D341Med (cell line): ENCODE measurements around the gene UMODL1.

Experiments used
- DNase-seq: peaks from one replicate; pipeline ENCODE4 v3.0.0; 2012; ENCODE audit warnings: low spot score

The UMODL1 gene

DNA sequence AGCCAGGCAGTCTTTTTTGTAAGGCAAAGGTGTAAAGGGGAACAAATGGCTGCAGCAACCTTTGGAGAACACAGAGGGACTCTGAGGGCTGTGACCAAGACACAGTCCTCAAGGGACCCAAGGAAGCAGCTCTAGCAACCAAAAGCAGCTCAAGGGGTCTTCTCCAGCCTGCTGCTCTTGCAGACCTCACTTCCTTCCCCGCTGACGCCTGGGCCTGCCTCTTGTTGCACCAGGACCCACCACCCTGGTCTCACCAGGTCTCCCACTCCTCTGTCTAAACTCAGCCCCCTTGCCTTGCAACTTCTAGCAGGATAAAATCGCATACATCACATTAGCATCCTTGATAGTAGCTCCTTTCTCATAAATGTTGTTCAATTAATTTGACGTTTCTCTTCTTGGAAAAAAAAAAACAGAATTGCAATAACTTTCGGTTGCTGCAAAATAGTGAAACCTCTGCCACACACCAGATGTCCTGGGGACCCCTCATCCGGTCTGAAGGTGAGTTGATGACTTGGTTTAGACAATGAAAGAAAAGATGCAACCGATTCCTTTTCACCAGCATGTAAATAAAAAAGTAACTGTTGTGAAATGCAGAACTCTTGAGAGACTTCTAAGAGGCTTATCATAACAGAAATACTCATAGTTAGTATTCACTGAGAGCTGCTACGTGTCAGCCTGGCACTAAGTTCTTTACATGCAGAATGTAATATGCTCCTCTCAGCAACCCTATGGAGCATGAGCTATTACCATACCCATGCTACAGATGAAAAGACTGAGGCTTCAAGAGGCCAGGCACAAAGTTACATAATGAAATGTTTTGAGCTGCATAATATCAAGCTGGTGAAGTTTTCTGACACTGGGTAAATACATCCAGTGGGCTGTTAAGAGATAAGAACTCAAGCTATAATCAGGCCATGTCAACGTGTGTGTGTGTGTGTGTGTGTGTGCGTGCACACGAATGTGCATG lies 58.5 kb downstream of the UMODL1 start:
- DNase-seq: no peak

DNA sequence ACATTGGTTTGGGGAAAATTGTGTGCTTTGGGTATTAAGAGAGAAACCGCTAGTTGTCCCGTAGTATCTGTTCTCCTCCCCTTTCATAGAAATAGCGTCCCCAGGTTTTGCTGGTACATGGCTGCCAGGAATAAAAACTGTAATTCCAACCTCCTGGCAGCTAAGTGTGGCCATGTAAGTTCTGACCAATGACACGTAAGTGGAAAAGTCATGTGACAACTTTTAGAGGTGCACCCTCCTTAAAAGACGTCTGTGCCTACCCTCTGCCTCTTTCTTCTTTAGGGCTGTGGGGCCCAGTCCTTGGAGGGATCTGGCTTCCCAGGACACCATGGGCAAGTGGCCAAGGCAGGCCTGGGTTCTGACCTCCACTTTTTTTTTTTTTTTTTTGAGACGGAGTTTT lies 59.3 kb downstream of the UMODL1 start:
- DNase-seq: no peak

DNA sequence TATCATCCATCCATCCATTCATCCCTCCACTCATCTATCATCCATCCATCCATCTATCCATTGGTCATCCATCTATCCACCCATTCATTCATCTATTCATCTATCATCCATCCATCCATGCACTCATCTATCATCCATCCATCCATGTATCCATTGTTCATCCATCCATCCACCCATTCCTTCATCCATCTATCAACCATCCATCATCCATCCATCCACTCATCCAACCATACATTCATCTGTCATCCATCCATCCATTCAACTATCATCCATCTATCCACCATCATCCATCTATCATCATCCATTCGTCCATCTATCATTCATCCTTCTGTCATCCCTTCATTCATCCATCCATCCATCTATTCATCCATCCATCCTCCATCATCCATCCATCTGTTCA lies 61.1 kb downstream of the UMODL1 start:
- DNase-seq: no peak

DNA sequence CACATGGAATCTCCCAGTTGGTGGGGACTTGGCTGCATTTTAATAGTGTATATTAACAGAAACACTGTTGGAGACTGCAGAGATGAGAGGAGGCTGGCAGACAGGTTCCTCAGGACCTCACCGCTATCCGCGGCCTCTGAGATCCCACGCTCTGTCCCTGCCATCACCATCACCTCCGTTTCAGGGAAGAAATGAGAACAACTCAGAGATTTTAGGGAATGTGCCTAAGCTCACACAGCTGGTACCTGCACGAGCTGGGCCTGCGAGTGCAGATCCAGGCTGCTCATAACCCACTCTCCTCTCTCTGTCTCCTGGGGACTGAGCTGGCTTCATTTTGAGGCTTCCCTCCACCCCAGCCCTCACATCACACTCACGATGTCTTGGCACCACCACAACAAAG lies 62.0 kb downstream of the UMODL1 start:
- no peak for DNase-seq

DNA sequence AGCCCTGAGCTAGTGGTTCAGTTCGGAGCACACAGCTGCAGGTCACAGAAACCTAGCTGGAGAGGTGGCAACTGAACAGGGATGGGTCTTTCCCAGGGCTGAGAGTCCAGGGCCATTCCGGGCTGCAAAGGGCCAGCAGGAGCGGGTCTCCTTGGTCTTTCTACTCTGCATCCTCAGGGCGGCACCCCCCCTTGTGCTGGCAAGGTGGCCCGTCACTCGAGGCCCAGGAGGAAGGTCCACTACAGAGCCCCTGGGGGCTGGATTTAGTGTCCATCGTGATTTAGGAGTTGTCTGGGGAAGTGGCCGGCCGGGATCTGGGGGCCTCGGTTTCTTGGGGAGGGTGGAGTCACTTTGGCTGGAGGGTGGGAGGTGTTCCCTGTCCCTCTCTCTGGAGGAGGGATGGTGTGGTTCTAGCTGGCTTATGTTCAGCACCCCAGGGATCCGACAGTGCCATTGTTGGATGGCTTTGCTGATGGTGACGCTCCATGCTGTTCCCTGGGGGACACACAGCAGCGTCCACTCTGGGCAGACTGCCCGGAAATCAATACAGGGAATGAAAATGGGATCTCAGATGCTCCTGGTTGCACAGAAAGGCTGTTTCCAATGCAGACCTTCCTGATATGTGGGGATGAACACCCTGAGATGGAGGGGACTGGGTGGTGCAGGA lies 64.4 kb downstream of the UMODL1 start:
- no peak for DNase-seq

DNA sequence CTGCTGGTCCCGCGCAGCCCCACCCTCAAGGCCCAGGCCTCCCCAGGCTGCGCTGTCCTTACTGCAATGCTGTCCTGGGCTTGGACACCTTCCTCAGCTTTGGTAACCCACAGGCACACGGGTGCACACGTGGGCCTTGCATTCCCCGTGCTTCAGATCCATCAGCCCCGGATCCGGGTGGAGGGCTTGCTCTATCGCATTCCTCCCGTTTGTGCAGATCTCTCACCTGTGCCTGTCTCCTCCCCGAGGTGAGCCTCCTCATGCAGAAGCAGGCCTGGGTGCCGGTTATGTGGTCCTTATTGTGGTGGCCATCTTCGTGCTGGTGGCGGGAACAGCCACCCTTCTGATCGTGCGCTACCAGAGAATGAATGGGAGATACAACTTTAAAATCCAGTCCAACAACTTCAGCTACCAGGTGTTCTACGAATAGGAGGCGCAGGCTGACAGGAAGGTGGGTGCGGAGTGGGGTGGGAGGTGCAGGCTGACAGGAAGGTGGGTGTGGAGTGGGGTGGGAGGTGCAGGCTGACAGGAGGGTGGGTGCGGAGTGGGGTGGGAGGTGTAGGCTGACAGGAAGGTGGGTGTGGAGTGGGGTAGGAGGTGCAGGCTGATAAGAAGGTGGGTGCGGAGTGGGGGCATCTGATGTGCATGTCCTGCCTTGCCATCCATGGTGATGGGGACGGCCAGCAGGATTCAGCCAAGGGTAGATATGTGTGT lies 66.2 kb downstream of the UMODL1 start:
- no peak for DNase-seq

DNA sequence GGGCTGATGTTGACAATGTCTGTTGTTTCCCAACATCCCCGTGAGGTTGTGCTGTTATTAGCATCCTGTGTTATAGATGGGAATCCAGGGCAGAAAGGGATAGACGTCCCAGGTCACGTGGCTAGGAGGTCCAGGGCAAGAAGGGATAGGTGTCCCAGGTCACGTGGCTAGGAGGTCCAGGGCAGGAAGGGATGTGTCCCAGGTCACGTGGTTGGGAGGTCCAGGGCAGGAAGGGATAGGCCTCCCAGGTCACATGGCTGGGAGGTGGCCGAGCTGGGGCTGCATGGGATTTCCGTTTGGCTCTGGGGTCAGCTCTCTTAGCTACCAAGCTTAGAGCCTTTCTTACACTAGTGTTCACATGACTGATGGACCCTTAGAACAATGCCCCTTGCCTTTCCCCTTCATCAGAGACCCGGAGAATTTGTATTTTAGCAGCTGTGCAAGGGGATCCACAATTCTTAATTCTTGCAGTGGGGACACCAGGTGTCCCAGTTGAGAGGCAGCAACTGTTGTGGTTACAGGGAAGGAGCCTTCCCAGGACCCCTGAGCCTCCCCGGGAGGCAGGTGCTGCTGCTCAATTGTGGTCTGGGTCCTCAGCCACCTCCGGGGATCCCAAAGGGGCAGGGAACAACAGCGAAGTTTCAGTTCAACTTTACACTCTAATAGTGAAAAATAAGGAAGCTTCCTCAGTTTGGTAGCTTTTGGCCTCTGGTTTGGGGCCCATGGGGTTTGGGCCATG lies 69.2 kb downstream of the UMODL1 start:
- DNase-seq: no peak

DNA sequence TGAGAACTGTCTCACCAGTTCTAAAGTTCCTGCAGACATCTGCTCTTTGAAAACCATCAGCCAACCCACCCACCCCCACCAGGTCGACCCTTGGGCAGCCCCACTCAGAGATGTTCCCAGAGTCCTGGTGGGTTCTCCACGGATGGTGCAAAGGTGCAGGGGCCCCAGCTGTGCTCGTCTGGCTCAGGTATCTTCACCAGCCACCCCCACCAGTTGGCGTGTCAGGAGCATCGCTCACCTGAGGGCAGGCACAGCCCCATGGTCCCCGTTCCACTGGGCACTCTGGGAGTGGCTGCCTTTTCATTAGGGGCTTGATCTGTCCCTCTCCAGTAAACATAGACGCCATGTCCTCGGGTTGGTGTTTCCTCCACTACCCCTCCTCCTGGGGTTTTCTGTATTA lies 70.5 kb downstream of the UMODL1 start:
- DNase-seq: no peak

DNA sequence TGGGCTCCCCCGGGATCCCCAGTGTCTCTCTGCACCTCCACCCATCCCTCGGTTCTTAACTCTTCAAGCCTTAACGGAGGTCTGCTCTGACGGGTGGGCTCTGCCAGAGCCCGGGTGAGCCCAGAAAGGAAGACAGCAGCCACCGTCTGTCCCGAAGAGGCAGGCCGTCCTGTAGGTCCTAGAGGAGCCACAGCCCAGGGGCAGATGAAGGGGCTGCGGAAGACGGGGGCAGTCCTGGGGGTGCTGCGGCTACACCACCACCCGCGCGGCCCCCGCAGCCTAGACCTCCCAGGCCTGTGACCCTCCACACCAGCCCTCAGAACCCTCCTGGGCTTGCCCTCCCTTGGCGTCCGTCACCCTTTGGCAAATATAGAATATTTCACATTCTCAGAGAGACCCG lies 71.0 kb downstream of the UMODL1 start:
- no peak for DNase-seq

DNA sequence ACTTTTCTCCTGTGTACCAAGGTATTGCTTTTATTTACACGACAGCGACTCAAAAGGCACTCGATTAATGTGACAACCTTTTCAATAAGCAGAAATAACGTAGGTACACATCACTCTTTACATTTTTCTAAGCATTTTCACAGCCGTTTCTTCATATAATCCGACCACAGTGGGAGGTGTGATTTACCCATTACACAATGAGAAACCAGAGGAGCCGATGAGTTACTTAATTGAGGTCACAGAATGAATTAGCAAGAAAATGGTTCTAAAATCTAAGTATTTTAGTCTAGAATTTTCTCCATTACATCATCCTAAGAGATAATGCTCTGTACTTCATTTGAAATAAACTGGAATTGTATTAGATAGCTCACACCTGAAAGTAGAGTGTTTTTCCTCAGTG lies 71.5 kb downstream of the UMODL1 start:
- DNase-seq: no peak

DNA sequence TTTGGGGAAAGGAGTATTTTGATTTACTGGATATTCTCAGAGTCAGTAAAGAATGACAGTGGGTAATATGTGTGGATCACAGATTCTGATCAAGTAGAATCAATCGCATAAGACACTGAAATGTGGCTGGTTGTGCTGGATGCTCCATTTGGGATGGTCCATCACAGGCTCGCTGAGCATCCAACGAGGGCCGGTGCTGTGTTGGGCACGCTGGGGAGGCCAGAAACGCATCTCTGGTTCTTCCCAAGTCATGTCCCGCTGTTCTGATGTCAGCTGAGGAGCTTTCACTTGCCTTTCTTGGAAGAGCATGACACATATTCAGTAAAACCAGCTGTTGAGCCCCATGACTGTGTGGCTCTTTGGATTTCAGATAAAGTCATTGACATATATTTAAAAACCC lies 72.0 kb downstream of the UMODL1 start:
- no peak for DNase-seq

DNA sequence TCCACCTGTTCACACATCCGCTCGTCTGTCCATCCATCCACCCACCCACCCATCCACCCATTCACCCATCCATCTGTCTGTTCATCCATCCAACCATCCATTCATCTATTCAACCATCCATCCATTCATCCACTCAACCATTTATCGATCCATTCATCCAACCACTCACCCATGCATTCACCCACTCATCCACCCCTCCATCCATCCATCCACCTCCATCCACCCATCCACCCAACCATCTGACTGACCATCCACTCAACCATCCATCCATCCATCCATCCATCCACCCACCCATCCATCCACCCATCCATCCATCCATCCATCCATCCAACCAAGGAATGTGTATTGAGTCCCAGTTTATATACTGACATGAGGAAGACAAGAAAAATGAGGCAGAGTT lies 73.1 kb downstream of the UMODL1 start:
- no peak for DNase-seq

DNA sequence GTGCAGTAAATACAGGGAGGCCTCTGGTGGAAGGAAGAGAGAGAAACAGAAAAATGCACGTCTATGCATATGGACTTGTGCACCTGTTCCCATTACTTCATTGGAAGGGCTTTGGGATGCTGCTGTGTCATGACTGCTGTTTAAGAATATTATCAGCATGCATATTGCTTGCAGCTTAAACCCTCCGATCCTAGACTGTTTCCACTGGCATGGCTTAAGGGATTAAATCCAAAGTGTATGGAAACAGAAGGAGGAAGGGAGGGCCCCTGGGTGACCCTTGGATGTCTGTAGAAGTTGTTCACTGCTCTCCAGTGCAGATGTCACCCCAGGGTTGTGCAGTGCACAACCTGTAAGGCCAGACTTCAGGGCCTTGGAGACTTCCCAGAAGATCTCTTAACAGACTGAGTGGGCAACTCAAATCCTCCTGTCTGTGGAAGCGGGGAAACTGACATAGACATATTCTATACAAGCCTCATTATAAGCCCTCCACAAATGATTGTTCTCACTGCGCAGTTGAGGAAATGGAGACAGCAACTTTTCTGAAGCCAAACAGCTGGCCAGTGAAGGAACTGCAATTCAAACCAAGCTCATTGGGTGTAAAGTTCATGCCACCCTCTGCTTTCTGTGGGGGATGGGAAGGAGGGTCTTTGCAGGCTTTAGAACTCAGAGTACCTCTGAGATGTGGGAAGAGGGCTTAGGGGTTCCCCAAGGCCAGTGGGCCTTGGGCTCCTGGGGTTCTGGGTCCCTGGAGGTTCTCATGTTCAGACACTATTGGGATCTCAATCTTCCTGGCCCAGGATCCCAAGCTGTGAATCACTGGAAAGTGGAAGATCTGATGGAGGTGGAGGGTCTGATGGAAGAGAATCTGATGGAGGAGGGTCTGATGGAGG lies 73.8 kb downstream of the UMODL1 start:
- DNase-seq: peak; percentile 66

DNA sequence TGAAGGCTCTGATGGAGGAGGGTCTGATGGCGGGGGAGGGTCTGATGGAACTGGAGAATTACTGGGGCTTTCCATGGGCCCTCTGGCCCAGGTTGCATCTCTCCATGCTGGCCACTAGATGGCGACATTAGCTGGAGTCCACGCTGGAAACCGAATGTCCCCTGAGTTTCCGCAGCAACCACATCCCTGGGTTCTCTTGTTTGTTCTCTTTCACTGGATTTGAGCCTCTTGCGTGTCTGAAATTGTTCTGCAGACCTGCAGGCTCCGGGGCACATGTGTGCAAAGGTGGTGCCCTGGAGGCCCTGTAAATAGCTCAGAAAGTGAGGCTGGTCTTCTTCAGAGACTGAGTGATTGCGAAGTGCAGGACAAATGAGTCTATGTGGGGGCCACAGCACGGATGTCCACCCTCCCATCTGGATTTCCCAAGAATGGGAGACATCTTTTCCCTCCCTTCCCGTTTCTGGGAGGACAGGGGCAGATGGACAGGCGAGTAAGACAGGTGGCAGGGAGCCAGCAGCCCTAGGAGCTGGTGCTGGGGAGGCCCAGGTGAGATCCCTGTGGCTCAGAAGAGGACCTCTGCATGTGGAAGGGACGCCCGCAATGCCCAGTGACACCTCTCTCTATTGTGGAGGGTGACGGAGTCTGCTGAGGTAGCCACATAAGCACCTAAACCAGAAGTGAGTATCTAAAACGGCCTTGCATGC lies 74.6 kb downstream of the UMODL1 start:
- DNase-seq: peak; percentile 88

DNA sequence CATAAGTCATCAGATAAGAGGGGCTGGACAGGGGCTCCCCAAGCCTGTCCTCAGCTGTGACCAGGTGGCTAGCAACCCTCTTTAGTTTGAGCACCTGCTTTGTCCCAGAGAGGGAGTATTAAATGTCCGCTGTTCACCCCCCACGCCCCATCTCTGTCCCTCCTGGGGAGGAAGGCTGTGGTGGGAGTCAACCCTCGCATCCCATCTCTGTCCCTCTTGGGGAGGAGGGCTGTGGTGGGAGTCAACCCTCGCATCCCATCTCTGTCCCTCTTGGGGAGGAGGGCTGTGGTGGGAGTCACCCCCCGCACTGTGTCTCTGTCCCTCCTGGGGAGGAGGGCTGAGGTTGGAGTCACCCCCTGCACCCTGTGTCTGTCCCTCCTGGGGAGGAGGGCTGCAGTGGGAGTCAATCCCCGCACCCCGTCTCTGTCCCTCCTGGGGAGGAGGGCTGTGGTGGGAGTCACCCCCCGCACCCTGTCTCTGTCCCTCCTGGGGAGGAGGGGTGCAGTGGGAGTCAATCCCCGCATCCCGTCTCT lies 75.2 kb downstream of the UMODL1 start:
- no peak for DNase-seq

DNA sequence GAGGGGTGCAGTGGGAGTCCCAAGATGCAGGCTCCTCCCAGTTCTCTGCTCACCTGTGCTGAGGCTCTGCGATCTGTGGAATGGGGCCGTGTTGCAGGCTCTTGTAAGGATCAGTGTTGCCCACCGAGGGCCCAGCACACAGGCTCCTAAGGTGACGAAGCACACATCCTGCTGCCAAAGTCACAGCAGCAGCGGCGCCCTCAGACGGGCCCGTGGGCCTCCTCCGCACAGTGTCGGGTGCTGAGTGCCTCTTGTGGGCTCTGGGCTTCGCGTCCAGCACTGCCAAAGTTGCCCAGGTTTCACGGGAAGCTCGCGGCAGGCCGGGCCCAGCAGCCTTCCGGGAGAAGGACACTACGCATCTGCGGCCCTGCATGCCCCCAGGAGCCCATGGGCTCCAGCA lies 75.7 kb downstream of the UMODL1 start:
- no peak for DNase-seq

DNA sequence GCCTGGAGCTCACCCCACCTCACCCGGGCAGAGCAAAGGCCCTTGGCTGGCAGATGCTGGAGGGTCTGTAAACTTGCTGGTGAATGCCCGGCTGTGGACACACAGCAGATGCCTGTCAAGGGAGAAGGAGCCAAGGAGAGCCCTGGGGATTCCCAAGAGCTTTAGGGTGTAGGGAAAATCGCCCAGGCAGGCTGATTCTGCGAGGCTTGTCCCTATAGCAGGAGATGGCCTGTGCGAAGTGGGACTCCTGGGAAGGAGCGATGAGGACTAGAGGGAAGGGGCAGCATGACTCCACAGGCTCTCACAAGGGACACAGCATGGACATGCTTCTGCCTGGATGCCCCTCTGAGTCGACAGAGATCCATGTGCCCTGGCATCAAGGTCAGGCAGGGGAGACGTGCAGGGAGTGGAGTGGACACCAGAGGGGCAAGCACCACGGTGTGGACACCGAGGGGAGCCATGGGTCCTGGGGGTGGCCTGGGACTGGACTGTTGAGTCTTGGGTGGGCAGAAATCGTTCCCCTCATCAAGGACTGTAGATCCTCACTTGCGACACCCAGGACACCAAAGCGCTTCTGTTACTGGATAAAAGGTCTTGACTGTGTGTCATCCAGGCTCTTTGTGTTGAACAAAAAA lies 76.4 kb downstream of the UMODL1 start:
- no peak for DNase-seq

DNA sequence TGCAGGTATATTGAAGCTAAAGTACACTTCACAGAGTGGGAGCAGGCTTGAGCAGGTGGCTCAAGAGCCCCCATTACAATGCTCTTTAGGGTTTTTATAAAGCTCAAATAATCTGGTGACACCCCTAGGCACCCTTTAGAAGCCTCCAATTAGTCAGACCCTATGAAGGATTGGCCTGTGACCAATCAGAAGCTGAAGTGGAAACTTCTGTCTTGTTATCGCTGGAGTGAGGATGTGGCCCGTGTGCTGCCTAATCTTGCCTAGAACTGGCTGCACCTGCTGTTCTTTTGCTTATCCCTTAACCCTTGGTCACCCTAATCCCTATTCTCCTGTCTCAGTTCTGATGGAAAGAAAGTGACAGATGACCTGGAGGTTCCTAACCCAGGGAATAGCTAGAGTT lies 77.0 kb downstream of the UMODL1 start:
- DNase-seq: no peak

DNA sequence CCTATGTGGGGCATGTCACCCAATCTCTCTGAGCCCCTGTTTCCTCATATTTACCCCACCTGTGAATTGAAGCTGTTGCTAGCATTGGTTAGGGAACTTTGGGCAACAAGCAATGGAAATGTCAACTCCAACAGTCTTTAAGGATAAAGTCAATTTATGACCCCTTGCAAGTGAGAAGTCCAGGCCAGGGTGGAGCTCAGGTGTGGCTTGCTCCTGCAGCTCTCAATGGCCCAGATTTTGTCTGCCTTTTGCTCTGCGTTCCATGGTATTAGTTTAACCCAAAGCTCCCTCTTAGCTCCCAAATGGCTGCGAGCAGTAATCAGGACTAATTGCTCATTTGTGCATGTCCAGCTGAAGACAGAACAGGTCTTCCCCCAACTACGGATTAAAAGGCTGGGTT lies 77.5 kb downstream of the UMODL1 start:
- no peak for DNase-seq
